Measurements from ENCODE around the gene KCNK4. TPM values are rescaled to one million over a fixed set of nuclear protein-coding genes. Genes with fewer than 3 reads are reported as not detected.
A peak's percentile ranks its signal among the peaks of the same experiment; 100 is the strongest.

Gene KCNK4
- polyA plus RNA-seq, 3 donors, result not detected

- Mint-ChIP-seq H3K27ac (no peak overlapping the region), H3K9me3 (no peaks in the 10 kb centered on the region), H3K36me3 (peaks cover 21 to 40% of the 10 kb centered on the region in 2 donors), H3K27me3 (ENCODE audit: low read depth in 3 of 3) (peaks cover 0 to 1% (median 0%) of the 10 kb centered on the region in 3 donors), H3K4me3 (no peak overlapping the region), H3K4me1 (peaks cover 10% of the 10 kb centered on the region)
- Histone ChIP-seq H3K4me3 (replicated peaks in 1 of 3; ENCODE audit: low read depth in 2 of 3, low read length in 3 of 3) (no peak overlapping the region), H3K36me3 (replicated peaks in 1 of 2; ENCODE audit: control insufficient read depth in 1 of 2, insufficient read depth in 2 of 2, low read length in 2 of 2) (peaks cover 4 to 25% of the 10 kb centered on the region in 2 donors), H2AFZ (ENCODE audit: insufficient read depth, low read depth, low read length, poor library complexity, severe bottlenecking) (no peak overlapping the region), H3K27me3 (ENCODE audit: control insufficient read depth in 2 of 2, insufficient read depth in 2 of 2, low read length in 2 of 2) (no peaks in the 10 kb centered on the region), H3K9me3 (replicated peaks in 1 of 2; ENCODE audit: control insufficient read depth in 1 of 2, insufficient read depth in 1 of 2, low read length in 2 of 2) (no peaks in the 10 kb centered on the region), H4K20me1 (ENCODE audit: insufficient read depth, low read length) (no peaks in the 10 kb centered on the region), H3K27ac (ENCODE audit: low read depth in 1 of 2, low read length in 2 of 2) (no peak overlapping the region), H3K79me2 (ENCODE audit: insufficient read depth, low read length) (peaks cover 5% of the 10 kb centered on the region), H3K4me1 (ENCODE audit: control insufficient read depth in 1 of 2, insufficient read depth in 2 of 2, low read length in 2 of 2) (peaks cover 4 to 6% of the 10 kb centered on the region in 2 donors), H3K4me2 (replicated peaks; ENCODE audit: extremely low read depth, low read length, poor library complexity, severe bottlenecking) (no peak overlapping the region), H3K9ac (ENCODE audit: insufficient read depth, low read length, poor library complexity, severe bottlenecking) (no peak overlapping the region)
- intact Hi-C loops (cut with micrococcal nuclease), result no loop called here
- 99% methylated on average over 8 of the region's 17 CpGs for WGBS (ENCODE audit: insufficient coverage)
- TF ChIP-seq CTCF (IDR thresholded peaks at IDR 0.05), result no peak
- DNase-seq, result no peak
Measured at GRCh38 chr11:64276653-64277431, 14.3 kb upstream of the KCNK4 start.

- Histone ChIP-seq H3K9ac (ENCODE audit: insufficient read depth, low read length, poor library complexity, severe bottlenecking) (no peak overlapping the region), H3K9me3 (replicated peaks in 1 of 2; ENCODE audit: control insufficient read depth in 1 of 2, insufficient read depth in 1 of 2, low read length in 2 of 2) (no peaks in the 10 kb centered on the region), H3K27ac (ENCODE audit: low read depth in 1 of 2, low read length in 2 of 2) (no peak overlapping the region), H4K20me1 (ENCODE audit: insufficient read depth, low read length) (no peaks in the 10 kb centered on the region), H3K79me2 (ENCODE audit: insufficient read depth, low read length) (no peaks in the 10 kb centered on the region), H3K36me3 (replicated peaks in 1 of 2; ENCODE audit: control insufficient read depth in 1 of 2, insufficient read depth in 2 of 2, low read length in 2 of 2) (peaks cover 4 to 25% of the 10 kb centered on the region in 2 donors), H2AFZ (ENCODE audit: insufficient read depth, low read depth, low read length, poor library complexity, severe bottlenecking) (no peak overlapping the region), H3K27me3 (ENCODE audit: control insufficient read depth in 2 of 2, insufficient read depth in 2 of 2, low read length in 2 of 2) (no peaks in the 10 kb centered on the region), H3K4me2 (replicated peaks; ENCODE audit: extremely low read depth, low read length, poor library complexity, severe bottlenecking) (no peak overlapping the region), H3K4me1 (ENCODE audit: control insufficient read depth in 1 of 2, insufficient read depth in 2 of 2, low read length in 2 of 2) (peaks cover 3 to 6% of the 10 kb centered on the region in 2 donors), H3K4me3 (replicated peaks in 1 of 3; ENCODE audit: low read depth in 2 of 3, low read length in 3 of 3) (no peak overlapping the region)
- Mint-ChIP-seq H3K9me3 (no peaks in the 10 kb centered on the region), H3K27me3 (ENCODE audit: low read depth in 3 of 3) (peaks cover 0 to 1% (median 0%) of the 10 kb centered on the region in 3 donors), H3K4me3 (no peak overlapping the region), H3K4me1 (peaks cover 10% of the 10 kb centered on the region), H3K27ac (peak overlapping the region in 1 of 7 donors; percentile 39), H3K36me3 (peaks cover 27 to 43% of the 10 kb centered on the region in 2 donors)
- no peak for DNase-seq
- no peak for TF ChIP-seq CTCF (IDR thresholded peaks at IDR 0.05)
- WGBS (ENCODE audit: insufficient coverage), result 98% methylated on average over 7 of the region's 8 CpGs
- intact Hi-C loops (cut with micrococcal nuclease), result no loop called here
Measured at GRCh38 chr11:64278576-64279190, 12.4 kb upstream of the KCNK4 start.
